ENCODE results near the gene APBA3. TPM values are rescaled to one million over a fixed set of nuclear protein-coding genes. Genes with fewer than 3 reads are reported as not detected.

APBA3 gene
- total RNA-seq, 1 experiment from 2014 or later, result 19.6 TPM

- CTCF ChIA-PET, result interaction anchor here (1.4 to 1.7 kb wide), 2 partner anchors 8 to 141 kb away, joined by 4 to 5 read pairs; partner anchors contain the start of gene PIP5K1C
These were observed 53.7 kb downstream of the APBA3 start for GRCh38 chr19:3707868-3708206.

DNA sequence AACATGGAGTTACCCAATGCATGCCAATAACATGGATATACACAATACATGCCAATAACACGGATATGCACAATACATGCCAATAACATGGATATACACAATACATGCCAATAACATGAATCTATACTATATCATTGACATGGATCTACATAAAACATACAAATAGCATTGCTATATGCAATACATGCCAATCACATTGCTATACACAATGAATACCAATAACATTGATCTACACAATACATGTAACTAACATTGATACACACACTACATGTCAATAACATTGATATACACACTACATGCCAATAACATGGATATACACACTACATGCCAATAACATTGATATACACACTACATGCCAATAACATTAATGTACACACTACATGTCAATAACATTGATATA, 60.3 kb downstream of the APBA3 start:
- no peaks in the 10 kb centered on the region for H3K9me3 Mint-ChIP-seq (ENCODE audit: low read depth, unreplicated experiment)
- no peak overlapping the region for H3K4me3 Mint-ChIP-seq (ENCODE audit: low read depth, unreplicated experiment)
- no peak overlapping the region for H3K27ac Mint-ChIP-seq (ENCODE audit: unreplicated experiment)
- H3K4me1 Mint-ChIP-seq (ENCODE audit: low read depth, unreplicated experiment), result no peaks in the 10 kb centered on the region
- TF ChIP-seq, protein P1, sequence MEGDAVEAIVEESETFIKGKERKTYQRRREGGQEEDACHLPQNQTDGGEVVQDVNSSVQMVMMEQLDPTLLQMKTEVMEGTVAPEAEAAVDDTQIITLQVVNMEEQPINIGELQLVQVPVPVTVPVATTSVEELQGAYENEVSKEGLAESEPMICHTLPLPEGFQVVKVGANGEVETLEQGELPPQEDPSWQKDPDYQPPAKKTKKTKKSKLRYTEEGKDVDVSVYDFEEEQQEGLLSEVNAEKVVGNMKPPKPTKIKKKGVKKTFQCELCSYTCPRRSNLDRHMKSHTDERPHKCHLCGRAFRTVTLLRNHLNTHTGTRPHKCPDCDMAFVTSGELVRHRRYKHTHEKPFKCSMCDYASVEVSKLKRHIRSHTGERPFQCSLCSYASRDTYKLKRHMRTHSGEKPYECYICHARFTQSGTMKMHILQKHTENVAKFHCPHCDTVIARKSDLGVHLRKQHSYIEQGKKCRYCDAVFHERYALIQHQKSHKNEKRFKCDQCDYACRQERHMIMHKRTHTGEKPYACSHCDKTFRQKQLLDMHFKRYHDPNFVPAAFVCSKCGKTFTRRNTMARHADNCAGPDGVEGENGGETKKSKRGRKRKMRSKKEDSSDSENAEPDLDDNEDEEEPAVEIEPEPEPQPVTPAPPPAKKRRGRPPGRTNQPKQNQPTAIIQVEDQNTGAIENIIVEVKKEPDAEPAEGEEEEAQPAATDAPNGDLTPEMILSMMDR (IDR thresholded peaks at IDR 0.05; ENCODE audit: unreplicated experiment), result no peak
- no peak for DNase-seq
- H3K27me3 Mint-ChIP-seq (ENCODE audit: unreplicated experiment), result no peaks in the 10 kb centered on the region
- no TSS peak for BruUV-seq (replicated peaks)
- intact Hi-C loops (cut with micrococcal nuclease; ENCODE audit: unreplicated experiment), result no loop called here
- CTCF ChIA-PET, result interaction anchor here (0.6 kb wide), 1 partner anchor 378 kb away, joined by 6 read pairs; no protein-coding TSS in a partner anchor
- peaks cover 23% of the 10 kb centered on the region for H3K36me3 Mint-ChIP-seq (ENCODE audit: insufficient read depth, unreplicated experiment)

More at GRCh38 chr19:3707868-3708206, 53.7 kb downstream of the APBA3 start:
- no peak for DNase-seq
- peaks cover 16% of the 10 kb centered on the region for H3K4me1 Mint-ChIP-seq (ENCODE audit: low read depth, unreplicated experiment)
- TF ChIP-seq, protein P1 (IDR thresholded peaks at IDR 0.05; ENCODE audit: unreplicated experiment), result no peak
- H3K9me3 Mint-ChIP-seq (ENCODE audit: low read depth, unreplicated experiment), result no peaks in the 10 kb centered on the region
- H3K36me3 Mint-ChIP-seq (ENCODE audit: insufficient read depth, unreplicated experiment), result peaks cover 37% of the 10 kb centered on the region
- BruUV-seq (replicated peaks), result no TSS peak
- H3K27me3 Mint-ChIP-seq (ENCODE audit: unreplicated experiment), result no peaks in the 10 kb centered on the region
- intact Hi-C loops (cut with micrococcal nuclease; ENCODE audit: unreplicated experiment), result no loop called here
- peak overlapping the region; percentile 75 for H3K4me3 Mint-ChIP-seq (ENCODE audit: low read depth, unreplicated experiment)
- H3K27ac Mint-ChIP-seq (ENCODE audit: unreplicated experiment), result peak overlapping the region; percentile 72

Other genes with a start within 250 kb of the APBA3 start
- gene TEKTIP1, start 222.5 kb downstream of the APBA3 start, total RNA-seq (2022), result 1.4 and 2.7 TPM in 2 replicates
- gene MFSD12, start 204.1 kb downstream of the APBA3 start, total RNA-seq (2022), result 95.2 and 105 TPM in 2 replicates
- gene HMG20B, start 188.7 kb downstream of the APBA3 start, total RNA-seq (2022), result 58.1 and 58.4 TPM in 2 replicates
- not detected in 2 replicates for gene GIPC3, start 176.2 kb downstream of the APBA3 start, total RNA-seq (2022)
- 0.20 and 0.24 TPM in 2 replicates for gene TBXA2R, start 154.8 kb downstream of the APBA3 start, total RNA-seq (2022)
- gene CACTIN, start 134.9 kb downstream of the APBA3 start, total RNA-seq (2022), result 20.2 and 21.4 TPM in 2 replicates
- gene PIP5K1C, start 61.2 kb downstream of the APBA3 start, total RNA-seq (2022), result 23.6 and 26.3 TPM in 2 replicates
- 84.8 and 111 TPM in 2 replicates for gene TJP3, start 53.3 kb downstream of the APBA3 start, total RNA-seq (2022)
- 26.1 and 31.0 TPM in 2 replicates for gene MRPL54, start 990 bp upstream of the APBA3 start, total RNA-seq (2022)
- not detected in 2 replicates for gene RAX2, start 10.5 kb upstream of the APBA3 start, total RNA-seq (2022)
- not detected in 2 replicates for gene MATK, start 24.7 kb upstream of the APBA3 start, total RNA-seq (2022)
- not detected in 2 replicates for gene ZFR2, start 107.3 kb upstream of the APBA3 start, total RNA-seq (2022)
- not detected in 2 replicates for gene ATCAY, start 119.0 kb upstream of the APBA3 start, total RNA-seq (2022)
- gene NMRK2, start 171.4 kb upstream of the APBA3 start, total RNA-seq (2022), result not detected in 2 replicates
- 46.3 and 50.9 TPM in 2 replicates for gene DAPK3, start 209.4 kb upstream of the APBA3 start, total RNA-seq (2022)
- 1,011 and 1,166 TPM in 2 replicates for gene EEF2, start 223.8 kb upstream of the APBA3 start, total RNA-seq (2022)
- 29.3 and 35.7 TPM in 2 replicates for gene PIAS4, start 246.0 kb upstream of the APBA3 start, total RNA-seq (2022)